HG02943 (cell line): ENCODE measurements around the gene RPL36AL.
"Not testable (repeated sequence)": the region's sequence is repeated elsewhere in the genome, so short reads cannot be mapped to it uniquely, and the experiment has no call there.

Source experiments
- ATAC-seq: cut with Tn5 transposase; IDR thresholded peaks from one replicate; pipeline ENCODE4 v1.9.1; 2021; ENCODE audit warnings: mild to moderate bottlenecking, low read depth, moderate library complexity; ENCODE audit not compliant: unreplicated experiment

The RPL36AL gene

GRCh38 chr14:49619730-49620129 lies 696 bp downstream of the RPL36AL start:
- ATAC-seq: no peak

- ATAC-seq: not testable (repeated sequence)
Observed at GRCh38 chr14:49619273-49619672, 1.2 kb downstream of the RPL36AL start.

DNA sequence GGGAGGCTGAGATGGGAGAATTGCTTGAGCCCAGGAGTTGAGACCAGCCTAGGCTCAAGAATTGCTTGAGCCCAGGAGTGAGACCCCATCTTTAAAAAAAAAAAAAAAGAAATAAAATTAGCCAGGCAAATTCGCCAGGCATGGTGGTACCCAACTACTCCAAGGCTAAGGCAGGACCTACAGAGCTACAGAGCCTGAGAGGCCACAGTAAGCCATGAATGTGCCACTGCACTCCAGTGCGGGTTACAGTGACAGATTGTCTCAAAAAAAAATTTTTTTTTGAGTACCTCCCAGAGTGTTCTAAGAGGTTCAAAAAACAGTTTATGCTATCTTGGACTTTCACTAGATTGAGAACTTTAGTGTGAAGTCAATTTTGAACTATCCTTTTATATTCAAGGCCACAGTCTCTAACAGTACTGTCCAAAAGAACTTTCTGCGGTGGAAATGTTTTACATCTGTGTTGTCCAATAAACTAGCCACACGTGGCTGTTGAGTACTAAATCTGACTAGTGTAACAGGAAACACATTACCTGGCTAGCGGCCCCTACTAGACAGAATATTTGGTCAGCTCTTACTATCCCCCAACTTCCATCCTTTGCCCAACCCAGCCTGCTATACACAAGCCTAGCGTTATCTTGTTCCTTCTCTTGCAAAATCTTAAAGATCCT lies 2.4 kb downstream of the RPL36AL start:
- no peak for ATAC-seq

DNA sequence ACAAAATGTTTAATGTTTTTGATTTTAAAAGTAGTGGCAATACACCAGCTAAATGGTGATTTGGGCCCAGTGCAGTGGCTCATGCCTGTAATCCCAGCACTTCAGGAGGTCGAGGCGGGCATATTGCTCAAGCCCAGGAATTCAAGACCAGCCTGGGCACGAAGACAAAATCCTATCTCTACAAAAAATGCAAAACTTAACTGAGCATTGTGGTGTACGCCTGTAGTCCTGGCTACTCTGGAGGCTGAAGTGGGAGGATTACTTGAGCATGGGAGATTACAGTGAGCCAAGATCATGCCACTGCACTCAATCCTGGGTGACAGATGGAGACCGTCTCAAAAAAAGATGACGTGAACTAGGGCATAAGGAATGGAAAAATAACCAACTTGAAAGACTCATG lies 4.7 kb downstream of the RPL36AL start:
- no peak for ATAC-seq

GRCh38 chr14:49614196-49614595 lies 6.2 kb downstream of the RPL36AL start:
- no peak for ATAC-seq

- ATAC-seq: no peak
Observed at GRCh38 chr14:49612671-49613070, 7.8 kb downstream of the RPL36AL start.

- no peak for ATAC-seq
Observed at GRCh38 chr14:49612251-49612650, 8.2 kb downstream of the RPL36AL start.

DNA sequence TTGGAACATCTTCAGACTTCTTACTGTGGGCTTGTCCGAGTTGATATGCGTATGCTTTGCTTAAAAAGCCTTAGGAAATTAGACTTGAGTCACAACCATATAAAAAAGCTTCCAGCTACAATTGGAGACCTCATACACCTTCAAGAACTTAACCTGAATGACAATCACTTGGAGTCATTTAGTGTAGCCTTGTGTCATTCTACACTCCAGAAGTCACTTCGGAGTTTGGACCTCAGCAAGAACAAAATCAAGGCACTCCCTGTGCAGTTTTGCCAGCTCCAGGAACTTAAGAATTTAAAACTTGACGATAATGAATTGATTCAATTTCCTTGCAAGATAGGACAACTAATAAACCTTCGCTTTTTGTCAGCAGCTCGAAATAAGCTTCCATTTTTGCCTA lies 12.8 kb downstream of the RPL36AL start:
- no peak for ATAC-seq

DNA sequence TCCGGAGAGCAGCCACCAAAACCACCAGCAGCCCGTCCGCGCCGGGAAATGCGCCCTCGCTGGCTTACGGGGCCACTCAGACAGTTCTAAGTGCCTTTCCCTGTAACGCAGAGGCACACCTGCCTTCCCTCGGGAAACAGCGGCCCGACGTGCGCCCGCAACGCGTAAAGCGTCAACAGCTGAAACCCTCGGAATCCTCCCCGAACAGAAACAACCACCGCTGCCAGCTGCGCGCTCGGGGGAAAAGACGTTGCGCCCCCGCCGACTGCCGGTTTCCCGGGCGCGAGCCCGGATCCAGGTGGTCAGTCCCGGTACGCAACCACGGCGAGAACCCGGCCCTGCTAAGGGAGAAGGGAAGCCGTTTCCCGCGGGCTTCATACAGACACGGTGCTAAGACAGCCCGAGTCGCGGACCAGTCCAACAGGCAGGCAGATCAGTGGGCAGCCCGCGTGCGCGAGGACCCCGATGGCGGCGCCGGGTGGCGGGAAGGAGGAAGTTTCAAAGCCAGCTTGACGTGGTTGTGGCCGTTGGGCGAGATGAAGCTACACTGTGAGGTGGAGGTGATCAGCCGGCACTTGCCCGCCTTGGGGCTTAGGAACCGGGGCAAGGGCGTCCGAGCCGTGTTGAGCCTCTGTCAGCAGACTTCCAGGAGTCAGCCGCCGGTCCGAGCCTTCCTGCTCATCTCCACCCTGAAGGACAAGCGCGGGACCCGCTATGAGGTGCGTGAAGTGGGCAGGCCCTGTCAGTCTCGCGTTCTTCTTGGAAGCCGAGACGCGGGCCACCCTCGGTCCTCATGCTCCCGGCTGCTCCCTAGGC lies 21.7 kb downstream of the RPL36AL start, which contains the start of gene LRR1:
Gene LRR1 (plus strand): TSS at position 456 of the 816 bp plus-strand sequence. CDS start 81 bp downstream, at position 537.
- ATAC-seq: peak; percentile 48

DNA sequence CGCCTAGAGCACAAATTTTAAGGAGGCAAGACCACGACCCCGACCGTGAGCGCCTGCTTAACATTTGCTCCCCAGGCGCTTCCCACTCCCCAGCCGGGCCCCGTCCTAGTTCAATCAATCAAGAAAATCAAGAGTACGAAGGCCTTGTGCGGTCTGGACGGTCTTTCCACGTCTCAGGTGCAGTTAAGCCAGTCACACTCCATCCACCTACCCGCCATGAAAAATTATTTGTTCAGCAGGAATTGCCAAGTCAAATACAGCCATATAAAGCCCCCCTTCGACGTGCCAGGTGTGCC lies 22.3 kb downstream of the RPL36AL start:
- ATAC-seq: no peak

DNA sequence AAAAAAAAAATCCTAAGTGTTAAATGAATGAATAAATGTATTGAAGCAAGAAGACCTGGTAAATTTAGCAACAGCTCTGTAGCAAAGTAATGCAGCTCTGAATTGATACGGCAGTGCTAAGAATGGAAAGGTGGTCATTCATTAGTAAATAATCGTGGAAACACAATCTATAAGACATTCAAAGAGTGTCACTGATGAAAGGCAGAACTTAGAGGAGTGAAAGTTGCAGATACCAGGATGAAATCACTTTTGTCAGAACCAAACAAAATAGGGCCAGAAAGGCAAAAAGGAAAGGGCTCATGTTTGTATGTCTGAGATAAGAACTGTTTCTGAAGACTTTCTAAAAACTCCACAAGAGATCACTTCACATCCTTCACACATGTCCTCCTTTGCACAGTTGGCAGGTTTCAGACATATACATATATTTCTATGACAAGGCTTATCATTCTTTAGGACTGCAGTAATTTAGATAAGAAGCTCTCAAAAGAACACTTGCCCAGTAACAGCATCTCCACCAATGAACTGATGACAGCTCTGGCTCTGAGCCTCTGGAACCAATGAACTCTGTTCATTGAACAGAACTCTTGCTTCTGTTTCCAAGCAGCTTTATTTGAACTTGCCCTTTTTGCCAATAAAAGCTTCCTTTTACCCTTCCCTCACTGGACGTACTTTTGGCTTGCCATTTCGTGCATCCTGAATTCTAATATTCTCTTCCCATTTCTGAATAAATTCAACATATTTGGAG lies 25.9 kb downstream of the RPL36AL start:
- ATAC-seq: no peak

GRCh38 chr14:49593016-49593415 lies 27.4 kb downstream of the RPL36AL start:
- ATAC-seq: no peak

DNA sequence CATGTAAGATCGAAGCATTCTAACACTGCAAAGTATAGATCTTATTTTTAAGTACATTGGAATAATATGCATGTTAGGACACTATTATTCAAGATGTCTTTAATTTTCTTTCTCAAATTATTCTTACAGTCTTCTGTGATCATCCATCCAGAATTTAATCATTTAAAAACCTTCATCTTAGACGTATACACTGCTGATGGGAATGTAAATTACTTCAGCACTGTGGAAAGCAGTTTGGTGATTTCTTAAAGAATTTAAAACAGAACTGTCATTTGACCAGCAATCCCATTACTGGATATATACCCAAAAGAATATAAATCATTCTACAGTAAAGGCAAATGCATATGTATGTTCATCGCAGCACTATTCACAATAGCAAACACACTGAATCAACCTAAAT lies 31.0 kb downstream of the RPL36AL start:
- ATAC-seq: no peak

DNA sequence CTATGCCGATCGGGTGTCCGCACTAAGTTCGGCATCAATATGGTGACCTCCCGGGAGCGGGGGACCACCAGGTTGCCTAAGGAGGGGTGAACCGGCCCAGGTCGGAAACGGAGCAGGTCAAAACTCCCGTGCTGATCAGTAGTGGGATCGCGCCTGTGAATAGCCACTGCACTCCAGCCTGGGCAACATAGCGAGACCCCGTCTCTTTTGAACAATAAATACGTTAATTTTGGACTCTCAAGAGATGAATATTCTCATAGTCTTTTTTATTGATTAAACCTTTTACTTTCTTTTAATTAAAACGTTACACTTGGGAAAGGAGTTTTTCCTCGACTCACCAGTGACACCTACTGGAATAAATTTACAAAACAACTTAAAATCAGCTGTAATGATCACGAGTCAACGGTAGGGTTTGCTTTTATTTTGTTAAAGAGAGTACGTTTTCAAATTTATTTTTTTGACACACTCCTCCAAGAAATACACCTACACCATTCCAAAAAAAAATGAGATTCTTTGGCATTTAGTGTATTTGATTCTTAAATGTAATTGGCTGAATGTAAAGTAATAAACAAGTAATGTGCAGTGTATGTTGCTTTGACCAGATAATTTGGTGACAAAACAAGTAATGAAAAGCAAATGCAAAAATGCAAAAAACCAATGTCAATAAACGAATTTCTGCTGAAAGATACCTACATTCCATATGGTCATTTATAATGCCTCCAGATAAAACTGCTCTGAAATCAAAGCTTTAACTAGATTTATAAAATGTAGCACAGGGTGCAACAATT lies 33.6 kb downstream of the RPL36AL start:
- ATAC-seq: peak; percentile 33

- peak; percentile 84 for ATAC-seq
Observed at GRCh38 chr14:49585803-49586672, 34.4 kb downstream of the RPL36AL start, which contains the start of gene RPS29. Gene RPS29, minus strand, starts transcription at chr14:49586380. Its CDS starts 34 bp downstream, at chr14:49586346.

- ATAC-seq: not testable (repeated sequence)
Observed at GRCh38 chr14:49584981-49585640, 35.3 kb downstream of the RPL36AL start.

DNA sequence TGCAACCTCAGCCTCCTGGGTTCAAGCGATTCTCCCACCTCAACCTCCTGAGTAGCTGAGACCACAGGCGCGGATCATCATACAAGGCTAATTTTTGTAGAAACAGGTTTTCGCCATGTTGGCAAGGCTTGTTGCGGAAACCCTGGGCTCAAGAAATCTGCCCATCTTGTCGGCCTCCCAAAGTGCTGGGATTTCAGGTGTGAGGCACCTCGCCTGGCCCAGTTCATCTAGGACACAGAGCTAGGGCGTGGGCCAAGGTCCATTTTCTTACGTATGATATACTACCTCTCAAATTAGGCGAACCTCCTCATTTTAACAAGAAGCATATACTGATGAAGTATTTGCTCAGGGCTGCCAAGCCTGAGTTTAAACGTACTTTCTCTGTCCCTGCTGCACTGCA lies 36.4 kb downstream of the RPL36AL start:
- no peak for ATAC-seq

DNA sequence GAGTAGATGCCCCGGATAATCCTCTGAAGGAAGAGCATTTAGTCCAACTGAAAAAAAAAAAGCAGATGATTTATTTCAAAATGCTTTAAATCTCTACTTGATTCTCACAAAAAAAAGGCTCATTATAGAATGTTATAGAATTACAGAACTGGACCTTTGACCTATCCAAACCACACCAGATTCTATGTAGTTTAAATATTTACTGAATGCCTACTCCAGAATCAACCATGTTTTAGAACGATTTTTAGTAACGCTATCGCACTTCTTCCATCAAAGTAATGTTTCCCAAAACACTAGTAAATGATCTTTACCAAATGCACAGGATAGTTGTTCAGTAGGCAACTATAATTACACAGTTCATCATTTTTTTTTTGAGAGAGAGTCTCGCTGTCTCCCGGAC lies 36.8 kb downstream of the RPL36AL start:
- no peak for ATAC-seq
